Spleen (tissue), 11 donors: ENCODE results near the gene RGPD4. TPM values are rescaled to one million over a fixed set of nuclear protein-coding genes. Genes with fewer than 3 reads are reported as not detected.
"Not testable (repeated sequence)": the region's sequence is repeated elsewhere in the genome, so short reads cannot be mapped to it uniquely, and the experiment has no call there.

Experiments used
- DNase-seq: peaks from one replicate; pipeline ENCODE4 v3.0.0-alpha.2; 2020
- H3K27ac ChIP-seq, 8 donors: fragments of 200-600 bp; sonication (generic) in 7 of 8; 1 replicate in 4 of 8; 2 replicates in 4 of 8; pipeline versions ENCODE4 v1.5.0 to v1.8.0; 2016 to 2021; ENCODE audit warnings: inconsistent platforms in 4 of 8, mild to moderate bottlenecking in 4 of 8, moderate library complexity in 1 of 8
- H3K27me3 ChIP-seq, 7 donors: fragments of 200-600 bp; sonication (generic) in 6 of 7; replicated peaks in 1 of 7; 1 replicate in 4 of 7; 2 replicates in 3 of 7; pipeline versions ENCODE4 v1.5.0 to v1.8.0; 2016 to 2021; ENCODE audit warnings: inconsistent platforms in 3 of 7, mild to moderate bottlenecking in 1 of 7
- H3K36me3 ChIP-seq, 6 donors: fragments of 200-600 bp; sonication (generic) in 5 of 6; 1 replicate in 4 of 6; 2 replicates in 2 of 6; pipeline versions ENCODE4 v1.5.0 to v1.8.0; 2016 to 2021; ENCODE audit warnings: inconsistent platforms in 2 of 6
- H3K4me1 ChIP-seq, 6 donors: fragments of 200-600 bp; sonication (generic) in 5 of 6; 1 replicate in 3 of 6; 2 replicates in 3 of 6; pipeline versions ENCODE4 v1.5.0 to v1.8.0; 2016 to 2021; ENCODE audit warnings: inconsistent platforms in 3 of 6
- H3K4me3 ChIP-seq, 8 donors: fragments of 200-600 bp; sonication (generic) in 7 of 8; 1 replicate in 4 of 8; 2 replicates in 4 of 8; pipeline versions ENCODE4 v1.5.0 to v1.8.0; 2016 to 2021; ENCODE audit warnings: inconsistent platforms in 4 of 8, mild to moderate bottlenecking in 4 of 8, moderate library complexity in 2 of 8
- H3K9me3 ChIP-seq, 8 donors: fragments of 200-600 bp; sonication (generic) in 7 of 8; 1 replicate in 4 of 8; 2 replicates in 4 of 8; pipeline versions ENCODE4 v1.5.0 to v1.8.0; 2016 to 2021; ENCODE audit warnings: inconsistent platforms in 4 of 8
- CTCF ChIP-seq, 11 experiments: fragments of 200-600 bp in 7 of 11; fragments of 450-650 bp in 4 of 11; sonication (generic) in 4 of 11; IDR thresholded peaks in 8 of 11; conservative IDR thresholded peaks in 3 of 11; 1 replicate in 7 of 11; 2 replicates in 4 of 11; pipeline versions ENCODE4 v1.4.0 to v1.8.0; 2016 to 2021; ENCODE audit warnings: antibody characterized with exemption in 11 of 11, inconsistent platforms in 4 of 11, mild to moderate bottlenecking in 1 of 11
- POLR2A ChIP-seq, 3 donors: fragments of 450-650 bp; IDR thresholded peaks; one replicate each; pipeline ENCODE4 v1.5.1; 2017; ENCODE audit warnings: antibody characterized with exemption in 3 of 3, mild to moderate bottlenecking in 1 of 3
- POLR2AphosphoS5 ChIP-seq, 3 donors: sonication (generic); formaldehyde crosslinking; IDR thresholded peaks; one replicate each; pipeline ENCODE4 v1.5.1; 2017; ENCODE audit warnings: antibody characterized with exemption in 3 of 3
- WGBS, 5 donors: extraction: QIAGEN DNeasy Blood & Tissue Kit in 3 of 5; methylation state at CpG; one replicate each; pipeline versions ENCODE4 v1.1.5 to v1.1.7; 2013 to 2018; 5-methylcytosine and 5-hydroxymethylcytosine counted together
- intact Hi-C: fragments of 100-400 bp; cut with DNase I; formaldehyde crosslinking; loops from one replicate; pipeline ENCODE4 v1.15.0; 2023; ENCODE audit warnings: low total_unique reads
- polyA plus RNA-seq, 3 donors: library from polyadenylated mRNA; stranded (reverse); fragments of 200-250 nt; gene quantifications; one replicate each; pipeline ENCODE4 v1.2.1, GENCODE V29; 2013
- total RNA-seq, 7 donors: library from RNA; depleted of rRNA in 3 of 7; stranded (reverse); fragments of >200 nt in 3 of 7; fragmentation: NEBNext Ultra II Directional in 4 of 7; extraction: Animal tissue kit (Norgen Biotek cat#: 25700) in 4 of 7; gene quantifications; one replicate each; pipeline versions ENCODE4 v1.1.0 to v1.2.1, GENCODE V29; 2016 to 2021
- donor health status: healthy with polysubstance abuse.
- donor health status: DM: no; HTN: no; CAD: no; lungs with moderate emphysema.
- donor health status: DM: no; HTN: no; CAD: no.
- donor health status: Bipolar disorder and iron deficiency.
- donor health status: healthy.
- donor health status: DM: no; HTN: no; CAD: no.
- donor health status: DM: yes; HTN: yes; CAD: no.

The RGPD4 gene
- total and polyA plus RNA-seq, 10 donors: 0.13 to 0.14 TPM; not detected in 8

GRCh38 chr2:107822302-107822701 is 4.4 kb upstream of the RGPD4 start:
- DNase-seq: no peak
- no peak overlapping the region for H3K27ac ChIP-seq
- WGBS, 5 donors: 85 to 96% (median 89%) methylated on average over 4 of the region's 4 CpGs
- H3K36me3 ChIP-seq: no peaks in the 10 kb centered on the region
- H3K27me3 ChIP-seq: no peaks in the 10 kb centered on the region
- no peaks in the 10 kb centered on the region for H3K4me1 ChIP-seq
- H3K9me3 ChIP-seq: no peaks in the 10 kb centered on the region
- H3K4me3 ChIP-seq: no peak overlapping the region
- no peak for TF ChIP-seq POLR2AphosphoS5 (IDR thresholded peaks at IDR 0.05)
- no peak for TF ChIP-seq CTCF (IDR thresholded peaks at IDR 0.05 in 8 of 11, conservative IDR thresholded peaks at IDR 0.05 in 3 of 11)
- TF ChIP-seq POLR2A (IDR thresholded peaks at IDR 0.05): no peak
- intact Hi-C loops: no loop called here

- intact Hi-C loops: no loop called here
- Histone ChIP-seq H3K27me3 (no peaks in the 10 kb centered on the region), H3K4me3 (no peak overlapping the region), H3K27ac (no peak overlapping the region), H3K9me3 (no peaks in the 10 kb centered on the region), H3K36me3 (no peaks in the 10 kb centered on the region), H3K4me1 (no peaks in the 10 kb centered on the region)
- TF ChIP-seq POLR2AphosphoS5 (IDR thresholded peaks at IDR 0.05) (no peak), CTCF (IDR thresholded peaks at IDR 0.05 in 8 of 11, conservative IDR thresholded peaks at IDR 0.05 in 3 of 11) (no peak), POLR2A (IDR thresholded peaks at IDR 0.05) (no peak)
- 60 to 71% (median 63%) methylated on average over 2 of the region's 2 CpGs for WGBS, 5 donors
- no peak for DNase-seq
These were observed 2.1 kb upstream of the RGPD4 start for GRCh38 chr2:107824451-107825205.

GRCh38 chr2:107825206-107825563 is 1.5 kb upstream of the RGPD4 start:
- intact Hi-C loops: no loop called here
- no peaks in the 10 kb centered on the region for H3K36me3 ChIP-seq
- no peak for DNase-seq
- H3K4me1 ChIP-seq: no peaks in the 10 kb centered on the region
- 84 to 96% (median 91%) methylated on average over 2 of the region's 2 CpGs for WGBS, 5 donors
- TF ChIP-seq CTCF (IDR thresholded peaks at IDR 0.05 in 8 of 11, conservative IDR thresholded peaks at IDR 0.05 in 3 of 11) (no peak), POLR2AphosphoS5 (IDR thresholded peaks at IDR 0.05) (no peak), POLR2A (IDR thresholded peaks at IDR 0.05) (no peak)
- H3K27me3 ChIP-seq: no peaks in the 10 kb centered on the region
- no peaks in the 10 kb centered on the region for H3K9me3 ChIP-seq
- no peak overlapping the region for H3K27ac ChIP-seq
- H3K4me3 ChIP-seq: no peak overlapping the region

- H3K27me3 ChIP-seq, H3K27ac ChIP-seq, H3K4me1 ChIP-seq, intact Hi-C loops, H3K4me3 ChIP-seq, H3K9me3 ChIP-seq, H3K36me3 ChIP-seq, DNase-seq: not testable (repeated sequence)
- 94 to 99% (median 97%) methylated on average over 8 to 43 of the region's 46 CpGs for WGBS, 5 donors
These were observed 2.8 kb downstream of the RGPD4 start for GRCh38 chr2:107829514-107829913.

- H3K4me1 ChIP-seq, intact Hi-C loops: not testable (repeated sequence)
- WGBS, 5 donors: 82 to 98% (median 89%) methylated on average over 2 of the region's 2 CpGs
These were observed 6.5 kb downstream of the RGPD4 start for GRCh38 chr2:107833152-107833551.

GRCh38 chr2:107833618-107834017 is 6.9 kb downstream of the RGPD4 start:
- intact Hi-C loops, H3K36me3 ChIP-seq, H3K9me3 ChIP-seq, H3K27me3 ChIP-seq, DNase-seq, H3K4me1 ChIP-seq, H3K27ac ChIP-seq, H3K4me3 ChIP-seq: not testable (repeated sequence)
- WGBS, 5 donors: 0 to 39% (median 24%) methylated on average over 1 to 11 of the region's 11 CpGs

More at GRCh38 chr2:107833152-107833551, 6.5 kb downstream of the RGPD4 start:
- H3K4me3 ChIP-seq, DNase-seq, H3K36me3 ChIP-seq, H3K27me3 ChIP-seq, H3K9me3 ChIP-seq, H3K27ac ChIP-seq: not testable (repeated sequence)

- WGBS, 5 donors: 100% methylated on average over 1 of the region's 2 CpGs; no CpG with 5 or more reads in 3 of the 5 donors
- intact Hi-C loops: not testable (repeated sequence)
These were observed 89.4 kb downstream of the RGPD4 start for GRCh38 chr2:107916121-107916520.

GRCh38 chr2:107916696-107917370 is 90.1 kb downstream of the RGPD4 start:
- intact Hi-C loops, H3K4me1 ChIP-seq, DNase-seq, H3K27ac ChIP-seq, H3K9me3 ChIP-seq, H3K4me3 ChIP-seq, H3K36me3 ChIP-seq, H3K27me3 ChIP-seq: not testable (repeated sequence)
- 71 to 86% (median 81%) methylated on average over 1 of the region's 1 CpG for WGBS, 5 donors

More at GRCh38 chr2:107916121-107916520, 89.4 kb downstream of the RGPD4 start:
- not testable (repeated sequence) for H3K4me3 ChIP-seq, H3K36me3 ChIP-seq, DNase-seq, H3K27me3 ChIP-seq, H3K9me3 ChIP-seq, H3K27ac ChIP-seq, H3K4me1 ChIP-seq
